Trophoblast cell (in vitro differentiated cells and primary cell): Measurements from ENCODE around the gene DES.
"Not testable (repeated sequence)": the region's sequence is repeated elsewhere in the genome, so short reads cannot be mapped to it uniquely, and the experiment has no call there.

Source experiments
- DNase-seq, 2 donors: peaks; one replicate each; pipeline ENCODE4 v3.0.0-alpha.2; 2016
- H2AFZ ChIP-seq: 2 replicates; pipeline ENCODE4 v1.6.1; 2013; ENCODE audit warnings: low read length, moderate library complexity, mild to moderate bottlenecking; ENCODE audit not compliant: insufficient read depth, poor library complexity
- H2AK5ac ChIP-seq: 2 replicates; pipeline ENCODE4 v1.6.1; 2013; ENCODE audit warnings: mild to moderate bottlenecking, low read length
- H2BK120ac ChIP-seq: 2 replicates; pipeline ENCODE4 v1.6.1; 2013; ENCODE audit warnings: low read length, mild to moderate bottlenecking, moderate library complexity; ENCODE audit not compliant: insufficient read depth, poor library complexity
- H2BK12ac ChIP-seq: 2 replicates; pipeline ENCODE4 v1.6.1; 2013; ENCODE audit warnings: mild to moderate bottlenecking, low read length, moderate library complexity
- H2BK5ac ChIP-seq: 2 replicates; pipeline ENCODE4 v1.6.1; 2013; ENCODE audit warnings: low read length, low read depth, moderate library complexity, mild to moderate bottlenecking; ENCODE audit not compliant: poor library complexity
- H3K14ac ChIP-seq: 2 replicates; pipeline ENCODE4 v1.6.1; 2013; ENCODE audit warnings: mild to moderate bottlenecking, low read length
- H3K18ac ChIP-seq: 2 replicates; pipeline ENCODE4 v1.6.1; 2013; ENCODE audit warnings: mild to moderate bottlenecking, low read length
- H3K23ac ChIP-seq: 2 replicates; pipeline ENCODE4 v1.6.1; 2013; ENCODE audit warnings: low read length
- H3K27ac ChIP-seq: 2 replicates; pipeline ENCODE4 v1.5.1; 2013; ENCODE audit warnings: low read depth, mild to moderate bottlenecking, inconsistent platforms, low read length, moderate library complexity
- H3K27me3 ChIP-seq: 2 replicates; pipeline ENCODE4 v1.6.1; 2013; ENCODE audit warnings: inconsistent platforms, mild to moderate bottlenecking, low read length, moderate library complexity; ENCODE audit not compliant: insufficient read depth
- H3K36me3 ChIP-seq, 2 experiments: 1 replicate in 1 of 2; 2 replicates in 1 of 2; pipeline ENCODE4 v1.6.1; 2013; ENCODE audit warnings: low read length in 2 of 2, mild to moderate bottlenecking in 2 of 2, moderate library complexity in 1 of 2; ENCODE audit not compliant: insufficient read depth in 2 of 2, control insufficient read depth in 1 of 2
- H3K4ac ChIP-seq: 2 replicates; pipeline ENCODE4 v1.6.1; 2013; ENCODE audit warnings: low read depth, mild to moderate bottlenecking, low read length, moderate library complexity
- H3K4me1 ChIP-seq, 2 experiments: 1 replicate in 1 of 2; 2 replicates in 1 of 2; pipeline ENCODE4 v1.6.1; 2013; ENCODE audit warnings: low read length in 2 of 2, mild to moderate bottlenecking in 2 of 2, moderate library complexity in 1 of 2; ENCODE audit not compliant: insufficient read depth in 2 of 2, control insufficient read depth in 1 of 2
- H3K4me2 ChIP-seq: 2 replicates; pipeline ENCODE4 v1.6.1; 2013; ENCODE audit warnings: inconsistent platforms, mild to moderate bottlenecking, low read length, moderate library complexity
- H3K4me3 ChIP-seq: 2 replicates; pipeline ENCODE4 v1.5.1; 2013; ENCODE audit warnings: mild to moderate bottlenecking, low read depth, low read length, inconsistent platforms
- H3K79me1 ChIP-seq: one replicate; pipeline ENCODE4 v1.6.1; 2013; ENCODE audit warnings: low read length
- H3K79me2 ChIP-seq: 2 replicates; pipeline ENCODE4 v1.6.1; 2013; ENCODE audit warnings: low read length, mild to moderate bottlenecking; ENCODE audit not compliant: control insufficient read depth, insufficient read depth, poor library complexity
- H3K9ac ChIP-seq: 2 replicates; pipeline ENCODE4 v1.6.1; 2013; ENCODE audit warnings: mild to moderate bottlenecking, low read length
- H3K9me3 ChIP-seq: 2 replicates; pipeline ENCODE4 v1.6.1; 2013; ENCODE audit warnings: low read depth, mild to moderate bottlenecking, control low read depth, inconsistent platforms, low read length; ENCODE audit not compliant: insufficient read depth
- H4K12ac ChIP-seq: 2 replicates; pipeline ENCODE4 v1.6.1; 2013; ENCODE audit warnings: low read depth, mild to moderate bottlenecking, low read length, moderate library complexity
- H4K8ac ChIP-seq: 2 replicates; pipeline ENCODE4 v1.6.1; 2013; ENCODE audit warnings: low read depth, mild to moderate bottlenecking, low read length, moderate library complexity
- H4K91ac ChIP-seq: one replicate; pipeline ENCODE4 v1.6.1; 2013; ENCODE audit warnings: low read depth, mild to moderate bottlenecking, low read length, moderate library complexity
- WGBS: extraction: QIAGEN DNeasy Blood & Tissue Kit; methylation state at CpG from one replicate; pipeline ENCODE4 v1.1.7; 2013; ENCODE audit warnings: missing lambda C conversion rate; ENCODE audit not compliant: insufficient read length, insufficient coverage; ENCODE audit errors: extremely low coverage; 5-methylcytosine and 5-hydroxymethylcytosine counted together

DES gene

GRCh38 chr2:219388907-219389156, 29.3 kb upstream of the DES start:
- Histone ChIP-seq H4K91ac (peak overlapping the region; percentile 22), H3K9ac (no peak overlapping the region), H2BK120ac (no peak overlapping the region), H3K18ac (no peak overlapping the region), H3K4ac (no peak overlapping the region), H2BK12ac (no peak overlapping the region), H3K4me2 (peak overlapping the region; percentile 59), H4K12ac (no peak overlapping the region), H3K36me3 (peaks cover 11 to 24% of the 10 kb centered on the region in 2 experiments), H2BK5ac (no peak overlapping the region), H3K4me1 (peaks cover 6 to 7% of the 10 kb centered on the region in 2 experiments), H2AFZ (peak overlapping the region; percentile 14), H3K79me2 (peaks cover 2% of the 10 kb centered on the region), H3K27ac (peak overlapping the region; percentile 12), H4K8ac (peak overlapping the region; percentile 43), H2AK5ac (no peak overlapping the region), H3K27me3 (no peaks in the 10 kb centered on the region), H3K14ac (no peak overlapping the region), H3K9me3 (no peaks in the 10 kb centered on the region), H3K79me1 (peaks cover 8% of the 10 kb centered on the region), H3K4me3 (no peak overlapping the region), H3K23ac (no peak overlapping the region)
- peak in 1 of 2 donors; percentile 31 for DNase-seq
- no CpG with 5 or more reads among the region's 6 CpGs for WGBS

GRCh38 chr2:219392754-219393153, 25.4 kb upstream of the DES start:
- Histone ChIP-seq H3K27me3 (no peaks in the 10 kb centered on the region), H3K9ac (no peak overlapping the region), H2BK120ac (no peak overlapping the region), H3K4ac (no peak overlapping the region), H4K91ac (no peak overlapping the region), H3K23ac (no peak overlapping the region), H3K36me3 (no peaks in the 10 kb centered on the region), H3K4me2 (no peak overlapping the region), H3K4me1 (no peaks in the 10 kb centered on the region), H3K14ac (no peak overlapping the region), H4K12ac (no peak overlapping the region), H2BK12ac (no peak overlapping the region), H3K27ac (no peak overlapping the region), H3K9me3 (no peaks in the 10 kb centered on the region), H3K4me3 (no peak overlapping the region), H4K8ac (no peak overlapping the region), H3K79me1 (no peaks in the 10 kb centered on the region), H2AFZ (no peak overlapping the region), H3K79me2 (no peaks in the 10 kb centered on the region), H2BK5ac (no peak overlapping the region), H2AK5ac (no peak overlapping the region), H3K18ac (no peak overlapping the region)
- peak in 1 of 2 donors; percentile 62 for DNase-seq
- WGBS: no CpG with 5 or more reads among the region's 9 CpGs

GRCh38 chr2:219395056-219395455, 23.1 kb upstream of the DES start:
- WGBS: no CpG with 5 or more reads among the region's 9 CpGs
- not testable (repeated sequence) for H3K27me3 ChIP-seq, H2BK12ac ChIP-seq, H3K4me2 ChIP-seq, DNase-seq, H3K27ac ChIP-seq, H3K79me2 ChIP-seq, H2BK120ac ChIP-seq, H2AK5ac ChIP-seq, H3K9me3 ChIP-seq, H3K18ac ChIP-seq, H2BK5ac ChIP-seq, H3K36me3 ChIP-seq, H3K14ac ChIP-seq, H3K4me3 ChIP-seq, H3K79me1 ChIP-seq, H2AFZ ChIP-seq, H3K4ac ChIP-seq, H4K91ac ChIP-seq, H3K4me1 ChIP-seq, H3K23ac ChIP-seq, H4K12ac ChIP-seq, H3K9ac ChIP-seq, H4K8ac ChIP-seq

GRCh38 chr2:219395609-219396008, 22.6 kb upstream of the DES start:
- no peak overlapping the region for H3K4ac ChIP-seq
- no CpG with 5 or more reads among the region's 3 CpGs for WGBS
- H4K8ac ChIP-seq: no peak overlapping the region
- H4K12ac ChIP-seq: no peak overlapping the region
- H3K4me3 ChIP-seq: no peak overlapping the region
- no peaks in the 10 kb centered on the region for H3K27me3 ChIP-seq
- H4K91ac ChIP-seq: no peak overlapping the region
- H2BK12ac ChIP-seq: no peak overlapping the region
- no peaks in the 10 kb centered on the region for H3K79me2 ChIP-seq
- H2AFZ ChIP-seq: no peak overlapping the region
- H2AK5ac ChIP-seq: no peak overlapping the region
- no peak overlapping the region for H3K4me2 ChIP-seq
- H3K14ac ChIP-seq: no peak overlapping the region
- peak overlapping the region; percentile 29 for H3K9ac ChIP-seq
- no peak overlapping the region for H3K23ac ChIP-seq
- no peak overlapping the region for H3K18ac ChIP-seq
- H2BK5ac ChIP-seq: no peak overlapping the region
- no peak for DNase-seq
- no peaks in the 10 kb centered on the region for H3K9me3 ChIP-seq
- no peak overlapping the region for H3K27ac ChIP-seq
- H3K79me1 ChIP-seq: no peaks in the 10 kb centered on the region
- H2BK120ac ChIP-seq: no peak overlapping the region
- no peaks in the 10 kb centered on the region for H3K36me3 ChIP-seq
- peaks cover 5 to 10% of the 10 kb centered on the region in 2 experiments for H3K4me1 ChIP-seq
